BLaER1 (cell line): Measurements from ENCODE around the gene CCNA2.

ENCODE experiments used
- H3K27ac ChIP-seq: shearing (Covaris generic); formaldehyde crosslinking; 2 replicates; pipeline ENCODE4 v1.8.1; 2022
- H3K27me3 ChIP-seq: shearing (Covaris generic); formaldehyde crosslinking; 2 replicates; pipeline ENCODE4 v1.8.1; 2022
- H3K36me3 ChIP-seq: shearing (Covaris generic); formaldehyde crosslinking; 2 replicates; pipeline ENCODE4 v1.8.1; 2022
- H3K4me1 ChIP-seq: shearing (Covaris generic); formaldehyde crosslinking; 2 replicates; pipeline ENCODE4 v1.8.1; 2022
- H3K4me2 ChIP-seq: shearing (Covaris generic); formaldehyde crosslinking; 2 replicates; pipeline ENCODE4 v1.8.1; 2022
- H3K4me3 ChIP-seq: shearing (Covaris generic); formaldehyde crosslinking; 2 replicates; pipeline ENCODE4 v1.8.1; 2022
- H3K9ac ChIP-seq: shearing (Covaris generic); formaldehyde crosslinking; 2 replicates; pipeline ENCODE4 v1.8.1; 2022
- H3K9me3 ChIP-seq: shearing (Covaris generic); formaldehyde crosslinking; 2 replicates; pipeline ENCODE4 v1.8.1; 2022
- H4K20me1 ChIP-seq: shearing (Covaris generic); formaldehyde crosslinking; 2 replicates; pipeline ENCODE4 v1.8.1; 2022
- Cebpa-rat ChIP-seq: shearing (Covaris generic); IDR thresholded peaks from 2 replicates; pipeline ENCODE4 v1.8.1; 2022

CCNA2 gene

DNA sequence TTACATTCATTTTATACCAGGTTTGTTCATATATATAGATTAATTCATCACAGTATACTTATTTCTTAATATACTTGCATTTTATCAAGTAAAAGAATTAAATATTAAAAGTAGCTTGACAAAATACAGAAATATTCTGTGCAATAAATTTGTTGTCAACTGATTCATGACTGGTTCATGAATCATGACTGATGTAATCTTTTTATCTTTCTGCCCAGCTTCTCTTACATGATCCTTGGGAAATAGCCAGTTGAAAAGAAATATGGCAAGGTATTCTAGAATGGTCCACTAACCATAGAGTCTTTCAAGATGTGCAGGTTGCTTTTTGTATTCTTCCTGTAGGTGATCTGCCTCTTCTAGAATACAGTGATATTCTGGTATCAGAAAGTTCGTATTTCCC, 4.2 kb upstream of the CCNA2 start:
- H3K9ac ChIP-seq: no peak overlapping the region
- no peak for TF ChIP-seq Cebpa-rat
- no peaks in the 10 kb centered on the region for H3K4me1 ChIP-seq
- H3K4me3 ChIP-seq: no peak overlapping the region
- no peaks in the 10 kb centered on the region for H3K9me3 ChIP-seq
- H3K36me3 ChIP-seq: peaks cover 36% of the 10 kb centered on the region
- no peak overlapping the region for H3K4me2 ChIP-seq
- H3K27me3 ChIP-seq: no peaks in the 10 kb centered on the region
- no peak overlapping the region for H3K27ac ChIP-seq
- peaks cover 4% of the 10 kb centered on the region; the same call in 1 of the 2 replicates for H4K20me1 ChIP-seq

DNA sequence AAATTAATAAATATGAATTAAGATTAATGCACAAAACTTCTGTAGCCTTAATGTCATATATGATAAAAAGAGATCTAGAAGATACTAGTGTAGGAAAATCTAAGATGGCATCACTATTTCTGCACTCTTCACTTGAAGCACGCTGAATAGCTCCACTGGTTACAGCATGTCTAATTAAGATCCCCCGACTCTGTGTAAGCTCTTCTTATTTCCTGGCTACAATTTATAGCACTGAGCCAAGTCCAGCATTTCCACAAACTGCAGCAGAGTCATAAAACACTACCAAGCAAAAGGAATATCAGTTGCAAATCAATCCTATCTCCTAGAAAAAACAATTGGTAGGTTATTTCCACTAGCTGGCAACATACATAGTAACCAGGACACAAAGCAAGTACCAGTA, 1.3 kb upstream of the CCNA2 start:
- Histone ChIP-seq H4K20me1 (peaks cover 19% of the 10 kb centered on the region), H3K27ac (no peak overlapping the region), H3K36me3 (peaks cover 44% of the 10 kb centered on the region), H3K9me3 (no peaks in the 10 kb centered on the region), H3K9ac (no peak overlapping the region), H3K4me3 (no peak overlapping the region), H3K4me2 (no peak overlapping the region), H3K4me1 (peaks cover 18% of the 10 kb centered on the region), H3K27me3 (no peaks in the 10 kb centered on the region)
- no peak for TF ChIP-seq Cebpa-rat

GRCh38 chr4:121824171-121824527, 466 bp upstream of the CCNA2 start:
- Histone ChIP-seq H3K4me1 (peaks cover 18% of the 10 kb centered on the region), H3K36me3 (peaks cover 45% of the 10 kb centered on the region), H3K4me3 (peak overlapping the region; percentile 89), H4K20me1 (peaks cover 19% of the 10 kb centered on the region), H3K9me3 (no peaks in the 10 kb centered on the region), H3K27me3 (no peaks in the 10 kb centered on the region), H3K9ac (peak overlapping the region; percentile 86; the same call in 1 of the 2 replicates), H3K27ac (peak overlapping the region; percentile 70), H3K4me2 (peak overlapping the region; percentile 86)
- TF ChIP-seq Cebpa-rat: no peak

DNA sequence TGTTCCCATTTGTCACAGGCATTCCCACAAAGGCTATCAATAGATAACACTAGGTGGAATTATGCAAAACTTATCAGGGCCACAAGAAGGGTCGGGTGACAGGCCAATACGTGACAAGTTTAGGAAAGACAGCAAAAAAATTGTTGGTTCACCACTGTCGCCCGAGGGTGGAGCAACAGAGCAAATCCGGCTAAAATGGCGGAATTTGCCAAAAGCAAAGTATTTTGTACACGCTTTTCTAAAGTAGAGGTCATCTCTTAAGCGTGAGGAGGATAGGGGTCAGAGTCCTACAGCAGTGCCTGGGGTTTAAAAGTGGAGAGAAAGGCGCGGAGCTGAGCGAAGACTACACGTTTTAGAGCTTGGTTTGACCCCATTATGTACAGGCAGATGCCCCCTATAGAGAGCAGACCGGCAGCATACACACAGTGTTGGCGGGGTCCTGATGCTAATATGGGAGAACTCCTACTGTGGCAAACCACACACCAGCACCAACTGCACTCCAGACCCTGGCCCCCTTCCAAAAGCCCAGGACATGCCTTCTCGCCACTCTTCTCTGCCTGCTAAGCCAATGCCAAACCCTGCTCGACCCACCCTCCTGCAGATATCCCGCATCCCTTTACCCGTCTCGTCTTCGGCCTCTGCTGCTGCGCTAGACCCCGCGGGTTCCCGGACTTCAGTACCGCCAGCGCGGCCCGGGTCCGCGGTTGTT, 733 bp downstream of the CCNA2 start:
- peak overlapping the region; percentile 88 for H3K27ac ChIP-seq
- peak overlapping the region; percentile 89 for H3K4me3 ChIP-seq
- peaks cover 26% of the 10 kb centered on the region for H4K20me1 ChIP-seq
- H3K4me2 ChIP-seq: peak overlapping the region; percentile 86
- no peaks in the 10 kb centered on the region for H3K27me3 ChIP-seq
- no peaks in the 10 kb centered on the region for H3K9me3 ChIP-seq
- H3K36me3 ChIP-seq: peaks cover 53% of the 10 kb centered on the region
- H3K9ac ChIP-seq: peak overlapping the region; percentile 86
- H3K4me1 ChIP-seq: peaks cover 18% of the 10 kb centered on the region
- TF ChIP-seq Cebpa-rat: no peak

DNA sequence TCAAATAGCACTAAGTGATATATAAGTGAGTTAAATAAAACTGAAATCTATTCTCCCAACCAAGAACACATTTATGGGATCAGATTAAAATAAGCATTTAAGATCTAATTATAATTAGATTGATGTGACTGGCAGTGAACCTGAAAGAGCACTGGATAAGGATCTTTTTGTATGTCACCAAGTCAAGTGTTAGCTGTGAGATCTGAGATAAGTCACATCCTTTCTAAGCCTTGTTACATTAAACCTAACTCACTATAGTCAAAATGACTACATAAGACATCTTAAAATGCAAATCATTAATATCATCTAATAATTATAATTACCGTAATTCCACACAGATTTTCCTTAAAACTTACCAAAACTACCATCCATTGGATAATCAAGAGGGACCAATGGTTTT, 1.6 kb downstream of the CCNA2 start:
- no peak for TF ChIP-seq Cebpa-rat
- peak overlapping the region; percentile 89 for H3K4me3 ChIP-seq
- H3K27ac ChIP-seq: no peak overlapping the region
- H3K36me3 ChIP-seq: peaks cover 57% of the 10 kb centered on the region
- H3K4me1 ChIP-seq: peaks cover 18% of the 10 kb centered on the region
- H3K9ac ChIP-seq: peak overlapping the region; percentile 86; the same call in 1 of the 2 replicates
- H3K4me2 ChIP-seq: peak overlapping the region; percentile 86
- H4K20me1 ChIP-seq: peaks cover 34% of the 10 kb centered on the region
- no peaks in the 10 kb centered on the region for H3K9me3 ChIP-seq
- H3K27me3 ChIP-seq: no peaks in the 10 kb centered on the region

GRCh38 chr4:121819216-121819965, 4.3 kb downstream of the CCNA2 start:
- H3K36me3 ChIP-seq: peaks cover 79% of the 10 kb centered on the region
- TF ChIP-seq Cebpa-rat: no peak
- no peak overlapping the region for H3K4me3 ChIP-seq
- peaks cover 61% of the 10 kb centered on the region for H4K20me1 ChIP-seq
- no peaks in the 10 kb centered on the region for H3K9me3 ChIP-seq
- peaks cover 18% of the 10 kb centered on the region for H3K4me1 ChIP-seq
- H3K27ac ChIP-seq: no peak overlapping the region
- H3K9ac ChIP-seq: no peak overlapping the region
- H3K4me2 ChIP-seq: no peak overlapping the region
- H3K27me3 ChIP-seq: no peaks in the 10 kb centered on the region

DNA sequence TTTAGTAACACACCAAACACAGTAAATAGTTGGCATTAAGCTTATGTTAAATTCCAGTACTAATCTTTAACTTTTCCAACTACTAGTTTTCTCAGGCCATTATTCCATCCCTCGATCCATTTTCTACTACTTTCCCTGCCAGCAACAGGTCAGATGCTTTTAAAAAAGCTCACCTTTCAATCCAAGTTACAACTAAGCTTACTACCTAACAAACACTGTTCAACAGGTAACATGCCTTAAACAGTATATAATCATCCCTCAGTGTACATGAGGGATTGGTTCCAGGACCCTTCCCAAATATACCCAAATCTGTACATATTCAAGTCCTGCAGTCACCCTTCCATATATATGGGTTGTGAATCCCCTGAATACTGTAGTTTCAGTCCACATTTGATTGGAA, 5.5 kb downstream of the CCNA2 start:
- H3K4me1 ChIP-seq: peaks cover 18% of the 10 kb centered on the region

GRCh38 chr4:121817701-121818100, 6.0 kb downstream of the CCNA2 start:
- peaks cover 18% of the 10 kb centered on the region for H3K4me1 ChIP-seq
- H3K9me3 ChIP-seq: no peaks in the 10 kb centered on the region
- peaks cover 60% of the 10 kb centered on the region for H4K20me1 ChIP-seq
- H3K36me3 ChIP-seq: peaks cover 93% of the 10 kb centered on the region
- no peak for TF ChIP-seq Cebpa-rat
- no peak overlapping the region for H3K4me3 ChIP-seq
- H3K9ac ChIP-seq: no peak overlapping the region
- no peaks in the 10 kb centered on the region for H3K27me3 ChIP-seq
- no peak overlapping the region for H3K4me2 ChIP-seq
- no peak overlapping the region for H3K27ac ChIP-seq

More for the DNA sequence above, 5.5 kb downstream of the CCNA2 start:
- no peak overlapping the region for H3K4me3 ChIP-seq
- no peak for TF ChIP-seq Cebpa-rat
- H3K36me3 ChIP-seq: peaks cover 87% of the 10 kb centered on the region
- H3K4me2 ChIP-seq: no peak overlapping the region
- H3K9me3 ChIP-seq: no peaks in the 10 kb centered on the region
- H4K20me1 ChIP-seq: peaks cover 60% of the 10 kb centered on the region
- H3K27ac ChIP-seq: no peak overlapping the region
- no peak overlapping the region for H3K9ac ChIP-seq
- H3K27me3 ChIP-seq: no peaks in the 10 kb centered on the region

DNA sequence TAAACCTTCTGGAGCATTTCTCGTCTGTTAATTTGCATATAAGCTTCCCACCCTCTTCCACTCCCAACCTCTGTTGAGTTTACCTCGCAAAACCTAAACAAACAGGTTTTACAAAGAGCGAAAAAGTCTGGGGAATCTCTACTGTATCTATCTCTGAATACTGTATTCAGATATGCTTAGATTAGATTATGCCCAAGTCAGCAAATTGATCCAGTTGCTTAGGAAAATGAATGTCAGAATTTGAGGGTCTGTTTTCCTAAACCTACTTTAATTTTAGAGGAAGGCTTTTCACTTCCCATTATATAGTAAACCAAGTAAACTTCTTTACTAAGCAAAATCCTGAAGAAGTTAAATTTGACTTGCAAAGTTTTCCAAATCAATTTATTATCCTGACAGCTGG, 6.7 kb downstream of the CCNA2 start:
- H3K9ac ChIP-seq: no peak overlapping the region
- no peak for TF ChIP-seq Cebpa-rat
- no peaks in the 10 kb centered on the region for H3K27me3 ChIP-seq
- peaks cover 96% of the 10 kb centered on the region for H3K36me3 ChIP-seq
- no peak overlapping the region for H3K4me2 ChIP-seq
- peaks cover 11% of the 10 kb centered on the region for H3K4me1 ChIP-seq
- peaks cover 59% of the 10 kb centered on the region for H4K20me1 ChIP-seq
- no peaks in the 10 kb centered on the region for H3K9me3 ChIP-seq
- H3K4me3 ChIP-seq: no peak overlapping the region
- H3K27ac ChIP-seq: no peak overlapping the region

GRCh38 chr4:121814756-121815155, 8.9 kb downstream of the CCNA2 start:
- Histone ChIP-seq H4K20me1 (peaks cover 49% of the 10 kb centered on the region), H3K27me3 (no peaks in the 10 kb centered on the region), H3K4me1 (no peaks in the 10 kb centered on the region), H3K4me2 (no peak overlapping the region), H3K4me3 (no peak overlapping the region), H3K36me3 (peaks cover 96% of the 10 kb centered on the region), H3K27ac (no peak overlapping the region), H3K9ac (no peak overlapping the region), H3K9me3 (no peaks in the 10 kb centered on the region)
- TF ChIP-seq Cebpa-rat: no peak
